ENCODE measurements around the gene NOX5.

NOX5 gene

DNA sequence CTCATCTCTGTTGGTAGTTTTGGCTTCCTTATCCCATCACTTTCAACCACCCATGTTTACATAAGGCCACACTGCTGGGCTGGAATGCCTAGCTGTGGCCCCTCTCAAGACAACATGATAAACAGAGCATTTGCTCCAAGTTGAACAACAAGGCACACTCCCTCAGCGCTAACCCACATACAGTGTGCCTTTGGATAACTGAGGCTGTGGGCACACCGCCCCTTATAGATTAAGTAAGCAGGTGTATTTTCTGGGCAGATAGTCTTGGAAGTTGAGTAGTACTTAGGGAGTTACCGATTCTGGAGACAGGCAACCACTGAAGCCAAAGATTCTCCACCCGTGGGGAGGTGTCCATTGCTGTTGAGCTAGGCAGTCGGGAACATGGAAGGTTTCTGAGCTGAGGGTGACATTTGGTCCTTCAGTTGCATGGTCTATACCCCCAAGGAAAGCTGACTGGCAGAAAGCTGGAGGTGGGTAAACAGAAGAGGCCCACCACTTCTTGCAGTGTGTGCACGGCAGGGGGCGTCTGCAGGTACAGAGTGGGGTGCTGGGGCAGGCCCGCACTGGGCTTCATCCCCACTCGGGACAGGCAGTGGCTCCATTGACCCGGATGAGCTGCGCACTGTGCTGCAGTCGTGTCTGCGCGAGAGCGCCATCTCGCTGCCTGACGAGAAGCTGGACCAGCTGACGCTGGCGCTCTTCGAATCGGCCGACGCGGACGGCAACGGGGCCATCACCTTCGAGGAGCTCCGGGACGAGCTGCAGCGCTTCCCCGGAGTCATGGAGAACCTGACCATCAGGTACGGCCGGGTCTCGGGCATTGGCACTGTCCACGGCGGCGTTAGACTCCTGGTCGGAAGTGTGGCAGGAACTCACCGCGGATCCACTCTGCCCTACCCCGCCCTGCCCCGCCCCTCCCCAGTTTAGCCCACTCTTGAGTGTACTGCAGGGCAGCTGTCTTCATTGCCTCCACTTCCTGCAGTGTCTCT, 16.8 kb downstream of the NOX5 start:
- DNase-seq (ENCODE audit: low read depth) = peak; percentile 36
- H3K4me3 ChIP-seq (replicated peaks; ENCODE audit: low read depth, low read length) = peak overlapping the region; percentile 21
- TF ChIP-seq, protein P1, sequence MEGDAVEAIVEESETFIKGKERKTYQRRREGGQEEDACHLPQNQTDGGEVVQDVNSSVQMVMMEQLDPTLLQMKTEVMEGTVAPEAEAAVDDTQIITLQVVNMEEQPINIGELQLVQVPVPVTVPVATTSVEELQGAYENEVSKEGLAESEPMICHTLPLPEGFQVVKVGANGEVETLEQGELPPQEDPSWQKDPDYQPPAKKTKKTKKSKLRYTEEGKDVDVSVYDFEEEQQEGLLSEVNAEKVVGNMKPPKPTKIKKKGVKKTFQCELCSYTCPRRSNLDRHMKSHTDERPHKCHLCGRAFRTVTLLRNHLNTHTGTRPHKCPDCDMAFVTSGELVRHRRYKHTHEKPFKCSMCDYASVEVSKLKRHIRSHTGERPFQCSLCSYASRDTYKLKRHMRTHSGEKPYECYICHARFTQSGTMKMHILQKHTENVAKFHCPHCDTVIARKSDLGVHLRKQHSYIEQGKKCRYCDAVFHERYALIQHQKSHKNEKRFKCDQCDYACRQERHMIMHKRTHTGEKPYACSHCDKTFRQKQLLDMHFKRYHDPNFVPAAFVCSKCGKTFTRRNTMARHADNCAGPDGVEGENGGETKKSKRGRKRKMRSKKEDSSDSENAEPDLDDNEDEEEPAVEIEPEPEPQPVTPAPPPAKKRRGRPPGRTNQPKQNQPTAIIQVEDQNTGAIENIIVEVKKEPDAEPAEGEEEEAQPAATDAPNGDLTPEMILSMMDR (IDR thresholded peaks at IDR 0.05; ENCODE audit: low read length, missing control alignments) = peak; percentile 59

DNA sequence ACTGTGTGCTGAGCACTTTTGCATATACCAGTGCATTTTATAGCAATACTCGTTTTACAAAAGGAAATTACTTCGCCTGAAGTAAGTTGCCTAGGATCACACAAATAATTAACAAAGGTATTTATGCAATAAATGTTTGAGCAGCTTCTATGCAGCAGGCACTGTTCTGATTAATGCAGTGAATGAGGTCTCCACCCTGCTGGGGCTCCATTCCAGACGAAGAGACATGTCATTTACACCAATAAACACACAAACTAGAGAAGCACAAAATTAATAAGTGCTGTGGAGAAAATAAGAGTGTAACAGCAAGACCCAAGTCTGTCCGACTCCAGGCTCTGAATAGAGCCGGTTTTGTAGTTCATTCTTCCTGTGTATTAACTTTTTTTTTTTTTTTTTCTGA, 17.5 kb downstream of the NOX5 start:
- DNase-seq (ENCODE audit: low read depth) = no peak
- TF ChIP-seq, protein P1 (IDR thresholded peaks at IDR 0.05; ENCODE audit: low read length, missing control alignments) = no peak
- H3K4me3 ChIP-seq (replicated peaks; ENCODE audit: low read depth, low read length) = no peak overlapping the region

DNA sequence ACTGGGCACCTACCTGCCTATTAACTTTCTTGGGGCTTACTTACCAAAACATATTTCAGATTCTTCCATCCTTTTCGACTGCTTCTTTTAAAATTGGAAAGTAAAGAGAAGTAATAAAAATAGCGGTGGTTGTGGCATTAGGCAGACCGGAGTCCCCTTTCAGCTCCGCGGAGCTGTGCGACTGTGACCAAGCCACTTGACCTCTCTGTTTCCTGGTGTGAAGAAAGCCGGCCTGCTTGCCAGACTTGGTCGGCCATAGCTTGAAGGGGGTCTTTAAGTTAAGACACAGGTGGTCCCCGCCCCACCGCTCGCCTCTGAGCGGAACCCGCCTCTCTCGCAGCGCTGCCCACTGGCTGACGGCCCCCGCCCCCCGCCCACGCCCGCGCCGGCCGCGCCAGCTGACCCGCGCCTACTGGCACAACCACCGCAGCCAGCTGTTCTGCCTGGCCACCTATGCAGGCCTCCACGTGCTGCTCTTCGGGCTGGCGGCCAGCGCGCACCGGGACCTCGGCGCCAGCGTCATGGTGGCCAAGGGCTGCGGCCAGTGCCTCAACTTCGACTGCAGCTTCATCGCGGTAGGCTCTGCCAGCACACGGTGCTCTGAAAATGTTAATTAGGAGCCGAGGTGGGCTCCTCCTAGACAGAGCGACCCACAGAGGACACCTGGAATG, 18.3 kb downstream of the NOX5 start:
- TF ChIP-seq, protein P1 (IDR thresholded peaks at IDR 0.05; ENCODE audit: low read length, missing control alignments) = no peak
- no peak overlapping the region for H3K4me3 ChIP-seq (replicated peaks; ENCODE audit: low read depth, low read length)
- DNase-seq (ENCODE audit: low read depth) = no peak

DNA sequence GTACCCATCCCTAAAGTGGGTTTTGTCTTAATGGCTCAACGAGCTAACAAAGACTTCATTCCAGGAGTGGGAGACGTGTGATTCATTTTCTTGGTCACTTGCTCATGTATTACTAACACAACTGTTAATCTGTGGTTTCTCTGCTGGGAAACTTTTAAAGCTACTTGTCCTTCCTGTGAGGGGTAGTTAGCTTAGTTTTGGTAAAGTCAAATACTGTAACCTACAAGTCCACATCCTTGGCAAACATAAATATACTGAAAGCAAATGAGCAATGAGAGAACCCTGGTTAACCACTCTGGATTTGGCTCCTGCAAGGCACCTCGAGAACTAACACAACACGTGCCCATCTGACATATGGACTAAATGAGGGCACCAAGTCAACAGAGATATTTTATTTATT, 19.9 kb downstream of the NOX5 start:
- DNase-seq (ENCODE audit: low read depth) = peak; percentile 56
- TF ChIP-seq, protein P1 (IDR thresholded peaks at IDR 0.05; ENCODE audit: low read length, missing control alignments) = no peak
- H3K4me3 ChIP-seq (replicated peaks; ENCODE audit: low read depth, low read length) = no peak overlapping the region

DNA sequence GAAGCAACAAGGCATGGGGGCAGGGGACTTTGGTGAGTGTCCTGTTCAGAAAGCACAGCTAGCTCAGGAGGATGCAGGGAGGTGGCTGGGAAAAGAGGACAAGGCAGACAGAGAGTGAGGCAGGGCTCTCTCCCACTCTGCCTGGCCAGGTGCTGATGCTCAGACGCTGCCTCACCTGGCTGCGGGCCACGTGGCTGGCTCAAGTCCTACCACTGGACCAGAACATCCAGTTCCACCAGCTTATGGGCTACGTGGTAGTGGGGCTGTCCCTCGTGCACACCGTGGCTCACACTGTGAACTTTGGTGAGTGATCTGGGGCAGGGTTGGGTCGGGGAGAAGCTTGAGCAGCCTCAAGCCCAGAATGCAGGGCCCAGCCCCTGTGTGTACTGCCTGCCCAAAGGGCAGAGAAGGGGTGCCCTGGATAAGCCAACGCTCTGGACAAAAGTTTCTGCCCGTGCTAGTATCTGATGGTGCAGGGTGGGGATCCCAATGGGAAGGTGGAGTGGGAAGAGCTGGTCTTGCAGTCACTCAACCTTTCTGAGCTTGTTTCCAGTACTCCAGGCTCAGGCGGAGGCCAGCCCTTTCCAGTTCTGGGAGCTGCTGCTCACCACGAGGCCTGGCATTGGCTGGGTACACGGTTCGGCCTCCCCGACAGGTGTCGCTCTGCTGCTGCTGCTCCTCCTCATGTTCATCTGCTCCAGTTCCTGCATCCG, 20.9 kb downstream of the NOX5 start:
- DNase-seq (ENCODE audit: low read depth) = peak; percentile 26
- TF ChIP-seq, protein P1 (IDR thresholded peaks at IDR 0.05; ENCODE audit: low read length, missing control alignments) = peak; percentile 39

DNA sequence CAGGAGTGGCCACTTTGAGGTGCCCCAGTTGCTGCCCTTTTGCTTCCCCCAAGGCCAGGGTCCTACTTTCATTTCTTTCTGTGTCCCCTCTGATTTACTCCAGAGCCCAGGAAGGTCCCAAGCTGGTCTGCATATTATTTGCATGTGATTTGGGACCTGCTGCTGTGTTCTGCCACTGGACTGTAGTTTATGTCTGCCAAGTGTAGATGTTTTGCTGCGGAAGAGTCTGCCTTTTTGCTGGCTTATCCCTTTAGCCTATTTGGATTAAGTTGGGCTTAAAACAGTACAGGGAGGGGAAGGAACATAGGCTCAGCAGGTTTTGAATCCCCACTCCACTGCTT, 21.4 kb downstream of the NOX5 start:
- TF ChIP-seq, protein P1 (IDR thresholded peaks at IDR 0.05; ENCODE audit: low read length, missing control alignments) = no peak

More for the DNA sequence above, 20.9 kb downstream of the NOX5 start:
- no peak overlapping the region for H3K4me3 ChIP-seq (replicated peaks; ENCODE audit: low read depth, low read length)

More for the DNA sequence above, 21.4 kb downstream of the NOX5 start:
- H3K4me3 ChIP-seq (replicated peaks; ENCODE audit: low read depth, low read length) = no peak overlapping the region
- no peak for DNase-seq (ENCODE audit: low read depth)
